Muscle of leg (tissue), 9 donors: ENCODE measurements around the gene BCL2L2. TPM values are rescaled to one million over a fixed set of nuclear protein-coding genes. Genes with fewer than 3 reads are reported as not detected.

Experiments used
- polyA plus RNA-seq, 8 donors: library from polyadenylated mRNA; unstranded; fragments of 120-200 nt; gene quantifications; one replicate each; pipeline versions ENCODE4 v1.2.1 to v1.2.3, GENCODE V29; 2013; ENCODE audit warnings: inconsistent platforms in 1 of 8, low replicate concordance in 1 of 8; ENCODE audit not compliant: insufficient read length in 8 of 8, insufficient read depth in 1 of 8
- total RNA-seq: library from RNA; stranded (reverse); fragments of 120-200 nt; gene quantifications from one replicate; pipeline ENCODE4 v1.2.4, GENCODE V29; 2013

Gene BCL2L2
- total and polyA plus RNA-seq, 9 donors: 15.1 to 39.3 (median 31.5) TPM

Other genes with a start within 250 kb of the BCL2L2 start
- gene CDH24, start 249.3 kb upstream of the BCL2L2 start, total RNA-seq: 2.1 TPM
- gene CDH24, start 249.3 kb upstream of the BCL2L2 start, polyA plus RNA-seq: 1 to 10 TPM; 3.0 to 6.8 (median 5.0) TPM
- gene ACIN1, start 211.7 kb upstream of the BCL2L2 start, total RNA-seq: 72.5 TPM
- 100 to 1,000 TPM; 121 to 157 (median 135) TPM for gene ACIN1, start 211.7 kb upstream of the BCL2L2 start, polyA plus RNA-seq
- 46.0 TPM for gene C14orf119, start 211.3 kb upstream of the BCL2L2 start, total RNA-seq
- 10 to 100 TPM; 47.4 to 68.2 (median 54.6) TPM for gene C14orf119, start 211.3 kb upstream of the BCL2L2 start, polyA plus RNA-seq
- not detected for gene CIROP, start 201.8 kb upstream of the BCL2L2 start, total RNA-seq
- not detected for gene CIROP, start 201.8 kb upstream of the BCL2L2 start, polyA plus RNA-seq
- 0.13 TPM for gene CEBPE, start 187.6 kb upstream of the BCL2L2 start, total RNA-seq
- gene CEBPE, start 187.6 kb upstream of the BCL2L2 start, polyA plus RNA-seq: under 1 TPM; 0.12 to 0.33 (median 0.16) TPM
- gene SLC7A8, start 123.2 kb upstream of the BCL2L2 start, total RNA-seq: 4.2 TPM
- gene SLC7A8, start 123.2 kb upstream of the BCL2L2 start, polyA plus RNA-seq: 10 to 100 TPM in 2 of 8 donors, 1 to 10 TPM in 6; 2.6 to 10.6 (median 5.0) TPM
- not detected for gene RNF212B, start 68.9 kb upstream of the BCL2L2 start, total RNA-seq
- gene RNF212B, start 68.9 kb upstream of the BCL2L2 start, polyA plus RNA-seq: under 1 TPM in 1 of 8 donors, not detected in 7; 0.52 TPM
- 8.6 TPM for gene HOMEZ, start 20.7 kb upstream of the BCL2L2 start, total RNA-seq
- 10 to 100 TPM in 5 of 8 donors, 1 to 10 TPM in 3; 8.9 to 12.6 (median 11.1) TPM for gene HOMEZ, start 20.7 kb upstream of the BCL2L2 start, polyA plus RNA-seq
- 7.5 TPM for gene PPP1R3E, start 4.0 kb upstream of the BCL2L2 start, total RNA-seq
- gene PPP1R3E, start 4.0 kb upstream of the BCL2L2 start, polyA plus RNA-seq: 10 to 100 TPM in 5 of 8 donors, 1 to 10 TPM in 3; 8.0 to 19.2 (median 12.3) TPM
- gene PABPN1, start 14.6 kb downstream of the BCL2L2 start, total RNA-seq: 58.2 TPM
- gene PABPN1, start 14.6 kb downstream of the BCL2L2 start, polyA plus RNA-seq: 100 to 1,000 TPM; 103 to 134 (median 123) TPM
- gene SLC22A17, start 46.1 kb downstream of the BCL2L2 start, total RNA-seq: 15.5 TPM
- 10 to 100 TPM; 18.2 to 26.8 (median 20.3) TPM for gene SLC22A17, start 46.1 kb downstream of the BCL2L2 start, polyA plus RNA-seq
- 20.8 TPM for gene EFS, start 58.3 kb downstream of the BCL2L2 start, total RNA-seq
- gene EFS, start 58.3 kb downstream of the BCL2L2 start, polyA plus RNA-seq: 10 to 100 TPM; 35.1 to 51.4 (median 45.4) TPM
- gene IL25, start 66.0 kb downstream of the BCL2L2 start, total RNA-seq: not detected
- gene IL25, start 66.0 kb downstream of the BCL2L2 start, polyA plus RNA-seq: not detected
- 1.1 TPM for gene CMTM5, start 70.2 kb downstream of the BCL2L2 start, total RNA-seq
- gene CMTM5, start 70.2 kb downstream of the BCL2L2 start, polyA plus RNA-seq: 1 to 10 TPM in 6 of 8 donors, under 1 TPM in 2; 0.88 to 4.5 (median 2.5) TPM
- gene MYH6, start 101.4 kb downstream of the BCL2L2 start, total RNA-seq: 0.66 TPM
- gene MYH6, start 101.4 kb downstream of the BCL2L2 start, polyA plus RNA-seq: 1 to 10 TPM; 3.4 to 7.2 (median 4.4) TPM
- gene MYH7, start 128.8 kb downstream of the BCL2L2 start, total RNA-seq: 124 TPM
- gene MYH7, start 128.8 kb downstream of the BCL2L2 start, polyA plus RNA-seq: 100 to 1,000 TPM; 345 to 948 (median 605) TPM
- gene NGDN, start 162.9 kb downstream of the BCL2L2 start, total RNA-seq: 45.8 TPM
- 10 to 100 TPM; 37.0 to 46.9 (median 39.6) TPM for gene NGDN, start 162.9 kb downstream of the BCL2L2 start, polyA plus RNA-seq
- gene ZFHX2, start 244.9 kb downstream of the BCL2L2 start, total RNA-seq: 0.35 TPM
- gene ZFHX2, start 244.9 kb downstream of the BCL2L2 start, polyA plus RNA-seq: 1 to 10 TPM; 1.2 to 2.5 (median 1.8) TPM
- gene THTPA, start 249.4 kb downstream of the BCL2L2 start, total RNA-seq: 8.2 TPM
- 10 to 100 TPM; 11.1 to 14.2 (median 13.4) TPM for gene THTPA, start 249.4 kb downstream of the BCL2L2 start, polyA plus RNA-seq